Fibroblast of the aortic adventitia (primary cell): ENCODE results near the gene DGKK. TPM values are rescaled to one million over a fixed set of nuclear protein-coding genes. Genes with fewer than 3 reads are reported as not detected.
"Not testable (repeated sequence)": the region's sequence is repeated elsewhere in the genome, so short reads cannot be mapped to it uniquely, and the experiment has no call there.

Experiments used
- DNase-seq: peaks from one replicate; pipeline ENCODE4 v3.0.0-alpha.2; 2010; ENCODE audit warnings: low read depth
- H3K4me3 ChIP-seq: 2 replicates; pipeline ENCODE4 v1.5.1; 2011; ENCODE audit warnings: low read depth, mild to moderate bottlenecking, control low read depth, low read length, moderate library complexity
- total RNA-seq: library from RNA; depleted of rRNA; stranded (reverse); fragments of >200 nt; gene quantifications from 2 replicates; pipeline ENCODE4 v1.2.3, GENCODE V29; 2012; ENCODE audit warnings: low replicate concordance
- TF ChIP-seq, protein P1 (sequence below): IDR thresholded peaks from 2 replicates; pipeline ENCODE4 v1.5.1; 2011; ENCODE audit warnings: mild to moderate bottlenecking, low read length, control low read depth, inconsistent platforms; ENCODE audit not compliant: insufficient read depth

Gene DGKK
- total RNA-seq, 1 donor: not detected

DNA sequence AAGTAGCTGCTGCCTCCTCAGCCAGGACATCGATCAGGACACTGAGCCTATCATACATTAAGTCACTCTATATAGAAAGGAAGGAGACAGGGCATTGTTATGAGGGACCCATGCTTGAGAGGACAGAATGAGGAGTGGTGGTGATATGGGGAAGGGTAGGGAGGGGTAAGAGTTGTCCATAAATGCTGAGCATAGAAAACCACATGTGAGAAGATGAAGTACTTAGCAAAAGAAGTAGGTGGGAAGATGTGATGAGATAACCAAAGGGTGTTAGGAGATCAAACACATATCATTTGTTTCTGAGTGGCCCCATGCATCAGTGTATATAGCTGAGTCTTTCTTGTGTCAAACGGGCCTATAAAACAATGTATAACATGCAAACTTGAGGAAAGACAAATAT is 84.1 kb downstream of the DGKK start:
- TF ChIP-seq, protein P1, sequence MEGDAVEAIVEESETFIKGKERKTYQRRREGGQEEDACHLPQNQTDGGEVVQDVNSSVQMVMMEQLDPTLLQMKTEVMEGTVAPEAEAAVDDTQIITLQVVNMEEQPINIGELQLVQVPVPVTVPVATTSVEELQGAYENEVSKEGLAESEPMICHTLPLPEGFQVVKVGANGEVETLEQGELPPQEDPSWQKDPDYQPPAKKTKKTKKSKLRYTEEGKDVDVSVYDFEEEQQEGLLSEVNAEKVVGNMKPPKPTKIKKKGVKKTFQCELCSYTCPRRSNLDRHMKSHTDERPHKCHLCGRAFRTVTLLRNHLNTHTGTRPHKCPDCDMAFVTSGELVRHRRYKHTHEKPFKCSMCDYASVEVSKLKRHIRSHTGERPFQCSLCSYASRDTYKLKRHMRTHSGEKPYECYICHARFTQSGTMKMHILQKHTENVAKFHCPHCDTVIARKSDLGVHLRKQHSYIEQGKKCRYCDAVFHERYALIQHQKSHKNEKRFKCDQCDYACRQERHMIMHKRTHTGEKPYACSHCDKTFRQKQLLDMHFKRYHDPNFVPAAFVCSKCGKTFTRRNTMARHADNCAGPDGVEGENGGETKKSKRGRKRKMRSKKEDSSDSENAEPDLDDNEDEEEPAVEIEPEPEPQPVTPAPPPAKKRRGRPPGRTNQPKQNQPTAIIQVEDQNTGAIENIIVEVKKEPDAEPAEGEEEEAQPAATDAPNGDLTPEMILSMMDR: no peak

DNA sequence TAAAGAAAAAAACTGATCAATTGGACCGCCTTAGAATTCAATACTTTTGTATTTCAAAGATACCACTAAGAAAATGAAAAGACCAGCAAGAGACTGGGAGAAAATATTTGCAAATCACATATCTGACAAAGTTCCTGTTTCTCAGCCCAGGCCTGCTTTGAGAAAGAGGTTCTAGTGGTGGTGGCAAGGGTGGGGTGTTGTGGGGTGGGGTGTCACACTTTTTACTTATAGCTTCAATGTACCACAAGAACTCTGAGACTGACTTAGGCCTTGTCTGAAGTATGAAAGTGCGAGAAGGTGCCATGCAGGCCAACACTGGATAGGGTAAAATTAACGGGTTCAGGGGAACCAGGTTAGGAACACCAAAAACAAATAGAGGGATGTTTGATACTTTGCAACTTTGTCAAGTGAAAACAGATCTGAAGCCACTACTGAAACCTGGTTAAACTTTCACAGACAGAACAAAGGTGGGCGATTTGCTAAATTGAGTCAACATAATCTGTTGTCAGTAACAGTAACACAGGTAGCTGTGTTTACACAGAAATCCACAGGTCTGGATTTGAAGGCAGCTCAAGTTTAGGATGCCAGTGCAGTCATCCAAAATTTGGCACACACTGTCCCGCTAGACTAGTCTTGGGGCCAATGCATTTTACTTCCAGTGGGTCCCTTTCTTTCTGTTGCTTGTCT is 88.8 kb downstream of the DGKK start:
- DNase-seq: no peak
- TF ChIP-seq, protein P1: no peak

More for the DNA sequence above, 84.1 kb downstream of the DGKK start:
- H3K4me3 ChIP-seq: no peak overlapping the region
- no peak for DNase-seq

DNA sequence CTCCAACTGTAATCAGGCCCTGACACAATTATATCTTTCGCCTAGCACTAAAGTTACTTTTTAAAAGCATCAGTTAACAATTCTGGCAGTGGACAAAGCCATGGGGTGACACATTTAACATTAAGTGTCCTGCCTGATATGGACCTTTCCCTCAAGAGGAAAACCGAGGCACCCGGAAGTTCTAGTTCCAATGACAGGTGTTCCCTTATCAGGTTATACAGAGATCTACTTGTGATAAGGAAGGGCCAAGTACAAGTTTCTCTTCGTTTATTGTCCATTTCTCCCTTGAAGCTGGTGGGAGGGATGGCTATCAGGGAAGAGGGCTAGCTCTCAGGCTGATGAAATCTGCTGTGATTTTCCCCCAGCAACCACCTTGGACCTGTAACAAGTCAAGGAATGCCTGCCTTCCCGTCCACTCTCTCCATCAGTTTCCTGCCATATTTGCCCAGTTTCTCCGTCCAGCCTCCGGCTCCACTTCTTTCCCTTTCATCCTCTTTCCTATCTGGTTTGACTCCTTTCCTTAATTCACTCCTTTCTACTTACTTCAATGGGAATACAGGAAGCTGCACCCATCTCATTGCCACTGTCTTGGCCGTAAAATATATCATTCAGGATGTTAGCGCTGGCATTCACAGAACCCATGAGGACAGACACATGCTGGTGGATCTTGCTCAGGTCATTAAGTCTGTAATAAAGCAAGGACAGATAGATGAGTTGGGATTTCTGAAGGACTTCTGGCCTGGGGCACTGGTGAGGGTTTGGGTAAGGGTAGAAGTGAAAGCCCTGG is 95.0 kb downstream of the DGKK start:
- TF ChIP-seq, protein P1: no peak
- no peak for DNase-seq
- no peak overlapping the region for H3K4me3 ChIP-seq

More for the DNA sequence above, 88.8 kb downstream of the DGKK start:
- H3K4me3 ChIP-seq: no peak overlapping the region

DNA sequence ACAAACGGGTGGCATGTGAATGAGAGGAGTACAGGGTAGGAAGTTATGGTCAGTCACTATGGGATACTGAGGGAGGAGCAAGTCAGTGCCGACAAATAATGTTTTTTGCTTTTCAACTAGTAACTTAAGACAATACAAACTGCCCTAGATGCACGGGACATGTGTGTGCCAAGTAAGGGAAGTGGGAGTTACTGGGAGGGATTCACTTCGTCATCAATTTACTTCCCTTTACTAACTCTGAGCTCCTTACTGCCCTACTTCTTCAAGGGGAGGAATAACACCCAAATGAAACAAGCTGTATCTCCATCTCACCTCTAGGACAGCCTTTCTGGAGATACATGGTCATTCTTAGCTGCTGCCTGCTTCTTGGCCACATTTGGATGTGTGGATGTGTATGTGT is 97.7 kb downstream of the DGKK start:
- no peak for DNase-seq
- no peak overlapping the region for H3K4me3 ChIP-seq
- TF ChIP-seq, protein P1: no peak

DNA sequence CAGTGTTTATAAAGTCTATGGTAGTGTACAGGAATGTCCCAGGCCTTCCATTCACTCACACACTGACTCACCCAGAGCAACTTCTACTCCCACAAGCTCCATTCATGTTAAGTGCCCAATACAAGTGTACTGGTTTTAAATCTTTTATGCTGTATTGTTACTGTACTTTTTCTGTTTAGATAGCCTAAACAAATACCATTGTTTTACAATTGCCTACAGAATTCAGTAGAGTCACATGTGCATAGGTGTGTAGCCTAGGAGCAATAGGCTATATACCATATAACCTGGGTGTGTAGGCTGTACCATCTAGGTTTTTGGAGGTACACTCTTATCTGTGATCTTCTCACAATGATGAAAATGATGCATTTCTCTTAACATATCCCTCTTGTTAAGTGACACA is 126.7 kb downstream of the DGKK start:
- TF ChIP-seq, protein P1: no peak
- no peak for DNase-seq

DNA sequence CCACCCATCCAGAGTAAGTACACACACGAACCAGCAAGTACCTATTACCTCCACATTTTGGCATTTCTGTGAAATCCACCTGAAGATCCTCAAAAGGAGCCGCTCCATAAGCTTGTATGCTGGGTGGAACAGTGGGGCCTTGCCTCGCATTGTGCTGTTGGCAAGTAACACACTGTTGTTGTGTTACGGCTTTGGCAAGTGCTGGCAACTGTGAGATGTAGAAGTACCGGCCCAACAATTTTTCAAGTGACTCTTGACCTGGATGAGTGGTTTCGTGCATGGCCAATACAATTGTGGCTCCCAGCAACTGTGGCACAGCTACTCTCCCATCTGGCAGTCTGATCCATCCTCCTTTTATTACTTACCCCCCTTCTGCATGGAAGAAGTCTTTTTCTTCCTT is 137.3 kb downstream of the DGKK start:
- no peak overlapping the region for H3K4me3 ChIP-seq
- TF ChIP-seq, protein P1: no peak
- no peak for DNase-seq

More for the DNA sequence above, 126.7 kb downstream of the DGKK start:
- no peak overlapping the region for H3K4me3 ChIP-seq

DNA sequence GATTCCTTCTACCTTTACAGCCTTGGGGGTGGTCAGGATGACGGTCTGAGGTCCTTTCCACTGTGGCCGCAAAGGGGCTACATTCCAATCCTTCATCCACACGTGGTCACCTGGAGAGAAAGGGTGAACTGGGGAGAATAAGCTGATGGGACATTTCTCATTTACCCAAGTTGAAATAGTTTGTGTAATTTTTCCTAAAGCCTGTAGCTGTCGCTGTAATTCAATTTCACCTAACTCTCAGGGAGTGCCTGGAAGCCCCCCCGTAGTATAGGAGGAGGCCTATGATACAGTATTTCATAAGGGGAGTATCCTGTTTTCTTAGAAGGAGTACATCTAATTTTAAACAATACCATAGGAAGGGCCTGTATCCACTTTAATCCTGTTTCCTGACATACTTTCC is 138.0 kb downstream of the DGKK start:
- not testable (repeated sequence) for H3K4me3 ChIP-seq, DNase-seq
